Smooth muscle cell (in vitro differentiated cells): ENCODE measurements around the gene MACF1. TPM values are rescaled to one million over a fixed set of nuclear protein-coding genes. Genes with fewer than 3 reads are reported as not detected.

ENCODE experiments used
- DNase-seq: peaks from one replicate; lab custom pipeline; 2025; ENCODE audit not compliant: unreplicated experiment; lab: John Stamatoyannopoulos, UW
- H2AFZ ChIP-seq: fragments of 200-600 bp; sonication (generic); 2 replicates; pipeline ENCODE4 v1.6.0; 2016; ENCODE audit warnings: antibody characterized with exemption, low read depth, mild to moderate bottlenecking
- H3F3A ChIP-seq: fragments of 200-600 bp; sonication (generic); 2 replicates; pipeline ENCODE4 v1.6.0; 2017; ENCODE audit warnings: antibody characterized with exemption, low read depth
- H3K27ac ChIP-seq: fragments of 200-600 bp; sonication (generic); 2 replicates; pipeline ENCODE4 v1.5.1; 2016; ENCODE audit warnings: low read depth, mild to moderate bottlenecking
- H3K27me3 ChIP-seq: fragments of 200-600 bp; sonication (generic); 2 replicates; pipeline ENCODE4 v1.6.1; 2016; ENCODE audit warnings: low read depth, mild to moderate bottlenecking
- H3K36me3 ChIP-seq: fragments of 200-600 bp; sonication (generic); 2 replicates; pipeline ENCODE4 v1.5.1; 2016; ENCODE audit warnings: low read depth
- H3K4me1 ChIP-seq: fragments of 200-600 bp; sonication (generic); 2 replicates; pipeline ENCODE4 v1.5.1; 2016; ENCODE audit warnings: low read depth
- H3K4me2 ChIP-seq: fragments of 200-600 bp; sonication (generic); 2 replicates; pipeline ENCODE4 v1.6.0; 2016; ENCODE audit warnings: mild to moderate bottlenecking
- H3K4me3 ChIP-seq: fragments of 200-600 bp; sonication (generic); 2 replicates; pipeline ENCODE4 v1.5.1; 2016; ENCODE audit warnings: mild to moderate bottlenecking
- H3K79me2 ChIP-seq: fragments of 200-600 bp; sonication (generic); 2 replicates; pipeline ENCODE4 v1.6.0; 2016; ENCODE audit warnings: low read depth, mild to moderate bottlenecking
- H3K9ac ChIP-seq: fragments of 200-600 bp; sonication (generic); 2 replicates; pipeline ENCODE4 v1.6.0; 2016; ENCODE audit warnings: low read depth
- H3K9me3 ChIP-seq: fragments of 200-600 bp; sonication (generic); replicated peaks from 2 replicates; pipeline ENCODE4 v1.5.1; 2016; ENCODE audit warnings: low read depth
- H4K20me1 ChIP-seq: fragments of 200-600 bp; sonication (generic); 2 replicates; pipeline ENCODE4 v1.6.0; 2016; ENCODE audit warnings: low read depth
- CTCF ChIP-seq: fragments of 200-600 bp; sonication (generic); IDR thresholded peaks from 2 replicates; pipeline ENCODE4 v1.5.1; 2017; ENCODE audit warnings: borderline replicate concordance, mild to moderate bottlenecking, antibody characterized with exemption; ENCODE audit not compliant: insufficient read depth, poor library complexity, severe bottlenecking
- WGBS: methylation state at CpG from one replicate; pipeline ENCODE4 v1.1.7; 2016; ENCODE audit warnings: low lambda C conversion rate; 5-methylcytosine and 5-hydroxymethylcytosine counted together
- polyA plus RNA-seq: library from polyadenylated mRNA; unstranded; fragments of >200 nt; fragmentation: Nextera tagmentation; extraction: Ambion mirVana; gene quantifications from 2 replicates; pipeline ENCODE4 v1.2.1, GENCODE V29; 2016
- total RNA-seq: library from RNA; depleted of rRNA; stranded (reverse); fragments of >200 nt; gene quantifications from 2 replicates; pipeline ENCODE4 v1.2.3, GENCODE V29; 2014

Gene MACF1
- total and polyA plus RNA-seq, 2 experiments from 2014 or later, result 36.9 to 195 TPM

DNA sequence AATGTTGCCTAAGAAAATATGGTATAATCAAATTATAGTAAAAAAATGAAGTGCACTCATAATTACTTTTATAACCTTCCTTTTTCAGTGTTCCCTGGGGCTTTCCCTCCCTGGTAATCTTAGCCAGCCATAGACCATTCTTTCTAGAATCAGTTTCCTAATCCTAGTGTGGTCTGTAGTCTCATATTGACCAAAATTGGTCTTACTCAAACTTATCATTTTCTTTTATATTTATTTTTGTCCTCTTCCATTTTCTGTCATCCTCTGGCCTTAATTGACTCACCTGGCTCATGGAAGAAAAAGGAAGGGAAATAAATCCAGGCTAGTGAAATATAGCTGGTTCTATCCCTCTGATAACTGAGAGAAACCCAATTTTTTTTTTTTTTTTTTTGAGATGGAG lies 216.0 kb downstream of the MACF1 start:
- Histone ChIP-seq H3F3A (peaks cover 4% of the 10 kb centered on the region), H3K9me3 (no peaks in the 10 kb centered on the region), H3K27ac (no peak overlapping the region), H3K9ac (no peak overlapping the region), H2AFZ (no peak overlapping the region), H3K4me3 (no peak overlapping the region), H3K4me2 (no peak overlapping the region), H3K36me3 (peaks cover 24% of the 10 kb centered on the region), H3K4me1 (no peaks in the 10 kb centered on the region), H4K20me1 (peaks cover 82% of the 10 kb centered on the region), H3K27me3 (no peaks in the 10 kb centered on the region), H3K79me2 (peaks cover 63% of the 10 kb centered on the region)
- no peak for DNase-seq
- TF ChIP-seq CTCF, result no peak

GRCh38 chr1:39422614-39423013 lies 218.1 kb downstream of the MACF1 start:
- Histone ChIP-seq H3K27ac (no peak overlapping the region), H3K27me3 (no peaks in the 10 kb centered on the region), H4K20me1 (peaks cover 69% of the 10 kb centered on the region), H3K4me1 (no peaks in the 10 kb centered on the region), H3K9me3 (no peaks in the 10 kb centered on the region), H2AFZ (no peak overlapping the region), H3K4me3 (no peak overlapping the region), H3K36me3 (peaks cover 27% of the 10 kb centered on the region), H3K79me2 (peaks cover 47% of the 10 kb centered on the region), H3K9ac (no peak overlapping the region), H3K4me2 (no peak overlapping the region), H3F3A (peaks cover 4% of the 10 kb centered on the region)
- no peak for TF ChIP-seq CTCF
- 95% methylated on average over 4 of the region's 4 CpGs for WGBS
- no peak for DNase-seq

DNA sequence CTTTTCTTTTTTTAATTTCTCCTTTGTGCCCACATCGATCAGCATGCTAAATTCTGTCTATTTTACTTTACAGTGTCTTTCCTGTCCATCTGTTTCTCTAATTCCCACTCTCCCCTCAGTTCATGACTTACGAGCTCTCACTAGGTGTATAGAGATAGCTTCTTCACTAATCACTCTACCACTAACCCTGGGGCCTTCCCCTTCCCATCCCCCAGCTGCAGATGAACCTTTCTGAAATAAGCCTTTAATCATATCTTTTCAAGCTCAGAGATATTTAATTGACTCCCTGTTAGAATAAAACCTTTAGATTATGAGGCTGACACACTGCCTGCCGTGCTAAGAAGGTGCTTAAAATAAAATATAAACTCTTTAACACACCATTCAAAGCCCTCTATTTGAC lies 220.7 kb downstream of the MACF1 start:
- no peak overlapping the region for H3K4me3 ChIP-seq
- peaks cover 37% of the 10 kb centered on the region for H3K36me3 ChIP-seq
- H3K4me1 ChIP-seq, result no peaks in the 10 kb centered on the region
- peaks cover 23% of the 10 kb centered on the region for H3K79me2 ChIP-seq
- H3K4me2 ChIP-seq, result no peak overlapping the region
- no peak overlapping the region for H3K9ac ChIP-seq
- 97% methylated on average over 3 of the region's 3 CpGs for WGBS
- H2AFZ ChIP-seq, result no peak overlapping the region
- no peak for DNase-seq
- TF ChIP-seq CTCF, result no peak
- no peaks in the 10 kb centered on the region for H3K27me3 ChIP-seq
- no peak overlapping the region for H3K27ac ChIP-seq
- peaks cover 12% of the 10 kb centered on the region for H3F3A ChIP-seq
- H4K20me1 ChIP-seq, result peaks cover 44% of the 10 kb centered on the region
- no peaks in the 10 kb centered on the region for H3K9me3 ChIP-seq

DNA sequence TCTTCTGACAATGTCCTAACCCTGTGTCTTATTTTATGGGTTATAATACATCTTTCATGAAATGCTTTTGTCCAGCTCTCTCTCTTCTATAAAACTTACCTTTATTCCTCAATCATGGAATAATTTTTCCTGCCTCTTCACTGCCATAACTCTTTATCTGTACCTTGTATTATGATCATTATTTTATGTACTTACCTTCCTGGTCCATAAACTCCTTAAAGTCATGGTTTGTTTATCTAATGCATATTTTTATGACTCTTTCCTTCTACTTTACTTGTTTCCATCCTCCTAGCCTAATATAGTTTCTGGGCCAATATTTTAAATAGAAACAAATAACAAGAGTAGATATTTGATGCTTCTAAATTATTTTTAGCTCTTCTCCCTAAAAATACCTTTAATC lies 221.1 kb downstream of the MACF1 start:
- Histone ChIP-seq H3F3A (peaks cover 16% of the 10 kb centered on the region), H2AFZ (no peak overlapping the region), H3K27ac (no peak overlapping the region), H3K79me2 (peaks cover 18% of the 10 kb centered on the region), H3K27me3 (no peaks in the 10 kb centered on the region), H4K20me1 (peaks cover 39% of the 10 kb centered on the region), H3K9me3 (no peaks in the 10 kb centered on the region), H3K4me1 (no peaks in the 10 kb centered on the region), H3K9ac (no peak overlapping the region), H3K4me2 (no peak overlapping the region), H3K36me3 (peaks cover 37% of the 10 kb centered on the region), H3K4me3 (no peak overlapping the region)
- TF ChIP-seq CTCF, result no peak
- DNase-seq, result no peak
